Activated CD4-positive, CD25-positive, alpha-beta regulatory T cell (primary cell): ENCODE results near the gene CHKA.

Source experiments
- DNase-seq, 4 experiments: peaks; one replicate each; lab custom pipeline; 2025; lab: John Stamatoyannopoulos, UW

Gene CHKA

GRCh38 chr11:68044145-68044813 is 76.9 kb downstream of the CHKA start:
- DNase-seq, result no peak

- DNase-seq, result no peak
These were observed 77.6 kb downstream of the CHKA start for GRCh38 chr11:68043349-68044144.

GRCh38 chr11:68043029-68043348 is 78.2 kb downstream of the CHKA start:
- DNase-seq, result no peak

GRCh38 chr11:68042219-68043028 is 78.8 kb downstream of the CHKA start:
- DNase-seq, result no peak

- DNase-seq, result no peak
These were observed 79.5 kb downstream of the CHKA start for GRCh38 chr11:68041617-68042218.

GRCh38 chr11:68040957-68041591 is 80.1 kb downstream of the CHKA start:
- DNase-seq, result no peak

- DNase-seq, result peak in 3 of 4 experiments; percentile 16 to 29 (median 20)
These were observed 80.9 kb downstream of the CHKA start for GRCh38 chr11:68040101-68040956.

GRCh38 chr11:68039526-68040086 is 81.6 kb downstream of the CHKA start:
- DNase-seq, result no peak

- peak in 2 of 4 experiments; percentile 23 to 28 for DNase-seq
These were observed 82.3 kb downstream of the CHKA start, which contains the start of gene TCIRG1 for GRCh38 chr11:68038718-68039525. TCIRG1 (plus strand) TSS chr11:68039025; CDS start chr11:68041272, 2,247 bp downstream.

GRCh38 chr11:68038226-68038717 is 82.9 kb downstream of the CHKA start:
- DNase-seq, result no peak

GRCh38 chr11:68037411-68038225 is 83.6 kb downstream of the CHKA start:
- DNase-seq, result no peak

- DNase-seq, result no peak
These were observed 84.4 kb downstream of the CHKA start for GRCh38 chr11:68036717-68037239.

- no peak for DNase-seq
These were observed 85.0 kb downstream of the CHKA start for GRCh38 chr11:68036141-68036716.

- DNase-seq, result no peak
These were observed 85.8 kb downstream of the CHKA start for GRCh38 chr11:68035266-68035876.

GRCh38 chr11:68033708-68034045 is 87.5 kb downstream of the CHKA start:
- DNase-seq, result no peak

GRCh38 chr11:68032997-68033707 is 88.0 kb downstream of the CHKA start:
- DNase-seq, result no peak

- no peak for DNase-seq
These were observed 89.2 kb downstream of the CHKA start for GRCh38 chr11:68032003-68032402.
